Panc1 (cell line): ENCODE measurements around the gene POLDIP3.

ENCODE experiments used
- CTCF ChIP-seq: fragments of 450-650 bp; IDR thresholded peaks from 2 replicates; pipeline ENCODE4 v1.5.1; 2017; ENCODE audit warnings: mild to moderate bottlenecking
- POLR2AphosphoS5 ChIP-seq: IDR thresholded peaks from 2 replicates; pipeline ENCODE4 v1.6.1; 2012; ENCODE audit warnings: mild to moderate bottlenecking, low read depth, low read length, moderate library complexity
- REST ChIP-seq, 2 experiments: IDR thresholded peaks; 2 replicates each; pipeline ENCODE4 v1.6.1; 2011 to 2012; ENCODE audit warnings: low read depth in 2 of 2, control low read depth in 1 of 2, low read length in 1 of 2, mild to moderate bottlenecking in 1 of 2, moderate library complexity in 1 of 2; ENCODE audit not compliant: insufficient read depth in 1 of 2
- SIN3A ChIP-seq: IDR thresholded peaks from 2 replicates; pipeline ENCODE4 v1.6.1; 2012; ENCODE audit warnings: low read depth, mild to moderate bottlenecking, low read length, moderate library complexity, borderline replicate concordance; ENCODE audit not compliant: insufficient read depth
- TCF7L2 ChIP-seq: IDR thresholded peaks from 2 replicates; pipeline ENCODE4 v1.6.1; 2011; ENCODE audit warnings: mild to moderate bottlenecking, low read depth, low read length, inconsistent platforms

- no peak for TF ChIP-seq CTCF
- TF ChIP-seq POLR2AphosphoS5 = no peak
- no peak for TF ChIP-seq SIN3A
- TF ChIP-seq REST (IDR thresholded peaks at IDR 0.05; ENCODE audit: insufficient read depth in 1 of 2, low read depth in 2 of 2, low read length in 1 of 2) = no peak
- no peak for TF ChIP-seq TCF7L2
Observed at GRCh38 chr22:42565956-42566355, 48.7 kb downstream of the POLDIP3 start.
